Activated CD8-positive, alpha-beta memory T cell treated with anti-CD3 and anti-CD28 coated beads for 36 hours (primary cell): ENCODE results near the gene SCTR. TPM values are rescaled to one million over a fixed set of nuclear protein-coding genes. Genes with fewer than 3 reads are reported as not detected.

Experiments
- CTCF ChIA-PET: fragments of 350-600 bp; sonication (Branson Sonifier 250); formaldehyde crosslinking; loops from one replicate; lab custom pipeline; 2021; ENCODE audit warnings: antibody characterized with exemption; lab: Charles Lee
- POLR2A ChIA-PET: fragments of 350-600 bp; sonication (Branson Sonifier 250); formaldehyde crosslinking; loops from one replicate; lab custom pipeline; 2021; ENCODE audit warnings: antibody characterized with exemption; lab: Charles Lee
- total RNA-seq, 2 experiments: library from RNA; stranded (reverse); gene quantifications; one replicate each; pipeline ENCODE4 v1.2.3, GENCODE V29; 2021

SCTR gene
- total RNA-seq, 2 experiments from 2014 or later: not detected

GRCh38 chr2:119527999-119528398, 3.7 kb upstream of the SCTR start:
- ChIA-PET CTCF (no interaction called here), POLR2A (no interaction called here)

GRCh38 chr2:119525614-119526013, 1.3 kb upstream of the SCTR start:
- POLR2A ChIA-PET: no interaction called here
- CTCF ChIA-PET: no interaction called here

DNA sequence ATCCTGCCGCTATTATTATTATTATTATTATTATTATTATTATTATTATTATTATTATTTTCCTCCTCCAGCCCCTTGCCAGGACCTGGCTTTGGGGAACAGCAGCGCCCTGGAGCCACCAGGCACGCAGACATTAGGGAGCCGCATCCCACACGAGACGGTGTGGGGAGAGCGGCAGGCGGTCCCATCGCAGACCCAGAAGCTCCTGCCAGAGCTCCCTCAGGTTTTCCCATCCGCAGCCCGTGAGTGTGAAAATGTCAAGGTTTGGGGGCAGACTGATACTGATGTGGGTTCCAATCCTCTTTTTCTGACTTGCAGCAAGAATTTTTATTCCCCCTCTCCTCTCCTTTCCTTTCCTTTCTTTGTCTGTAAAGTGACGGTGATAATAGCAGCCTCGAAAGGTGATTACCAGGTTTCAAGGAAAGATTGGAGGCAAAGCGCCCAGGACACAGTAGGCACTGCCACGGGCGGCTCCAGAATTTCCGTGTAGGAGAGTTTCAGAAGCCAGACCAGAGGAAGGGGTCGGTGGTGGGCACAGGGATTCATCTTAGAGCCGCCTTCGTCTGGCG, 816 bp downstream of the SCTR start:
- ChIA-PET POLR2A (no interaction called here), CTCF (no interaction called here)

- ChIA-PET POLR2A (no interaction called here), CTCF (no interaction called here)
Observed at GRCh38 chr2:119522671-119523070, 1.6 kb downstream of the SCTR start.

DNA sequence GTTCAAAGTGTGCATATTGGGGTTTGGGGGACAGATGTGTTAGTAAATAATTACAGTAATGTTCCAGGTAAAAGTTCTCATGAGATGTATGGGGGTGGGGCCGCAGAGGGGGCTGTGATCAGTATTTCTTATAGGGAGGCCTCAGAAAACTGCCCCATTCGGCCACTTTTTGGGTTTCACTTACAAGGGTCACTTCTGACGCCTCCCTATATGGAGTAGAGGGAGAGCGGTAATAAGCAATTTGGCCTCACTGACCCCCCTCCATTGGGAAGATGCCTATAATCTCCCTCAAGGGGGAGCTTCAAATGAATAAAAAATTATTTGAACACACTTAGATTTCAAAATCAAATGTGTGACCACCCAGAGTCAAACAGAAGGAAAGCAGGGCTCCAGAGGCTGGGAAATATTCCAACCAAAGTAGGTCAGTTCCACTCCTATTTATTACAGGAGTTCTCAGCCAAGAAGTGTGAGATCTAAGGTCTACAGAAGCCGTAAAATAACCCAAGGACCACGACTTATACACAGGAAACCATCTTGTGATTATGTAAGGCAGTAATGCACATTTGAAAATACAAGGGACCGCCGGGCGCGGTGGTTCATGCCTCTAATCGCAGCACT, 2.7 kb downstream of the SCTR start:
- ChIA-PET CTCF (no interaction called here), POLR2A (no interaction called here)

GRCh38 chr2:119520696-119521432, 3.4 kb downstream of the SCTR start:
- CTCF ChIA-PET: no interaction called here

DNA sequence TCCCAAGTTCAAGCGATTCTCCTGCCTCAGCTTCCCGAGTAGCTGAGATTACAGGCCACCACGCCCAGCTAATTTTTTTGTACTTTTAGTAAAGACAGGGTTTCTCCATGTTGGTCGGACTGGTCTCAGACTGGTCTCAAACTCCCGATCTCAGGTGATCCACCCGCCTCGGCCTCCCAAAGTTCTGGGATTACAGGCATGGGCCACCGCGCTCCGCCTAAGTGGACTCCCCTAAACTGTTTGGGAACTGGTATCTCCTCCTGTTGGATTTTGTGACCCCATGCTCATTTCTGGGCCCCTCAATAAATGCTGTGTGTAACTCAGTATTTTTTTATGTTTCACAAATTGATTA, 5.2 kb downstream of the SCTR start:
- CTCF ChIA-PET: no interaction called here
- POLR2A ChIA-PET: no interaction called here

More at GRCh38 chr2:119520696-119521432, 3.4 kb downstream of the SCTR start:
- POLR2A ChIA-PET: no interaction called here

- POLR2A ChIA-PET: no interaction called here
- CTCF ChIA-PET: no interaction called here
Observed at GRCh38 chr2:119518401-119519056, 5.8 kb downstream of the SCTR start.

- POLR2A ChIA-PET: no interaction called here
- CTCF ChIA-PET: no interaction called here
Observed at GRCh38 chr2:119517433-119517832, 6.8 kb downstream of the SCTR start.

GRCh38 chr2:119516121-119516520, 8.2 kb downstream of the SCTR start:
- ChIA-PET CTCF (no interaction called here), POLR2A (no interaction called here)

DNA sequence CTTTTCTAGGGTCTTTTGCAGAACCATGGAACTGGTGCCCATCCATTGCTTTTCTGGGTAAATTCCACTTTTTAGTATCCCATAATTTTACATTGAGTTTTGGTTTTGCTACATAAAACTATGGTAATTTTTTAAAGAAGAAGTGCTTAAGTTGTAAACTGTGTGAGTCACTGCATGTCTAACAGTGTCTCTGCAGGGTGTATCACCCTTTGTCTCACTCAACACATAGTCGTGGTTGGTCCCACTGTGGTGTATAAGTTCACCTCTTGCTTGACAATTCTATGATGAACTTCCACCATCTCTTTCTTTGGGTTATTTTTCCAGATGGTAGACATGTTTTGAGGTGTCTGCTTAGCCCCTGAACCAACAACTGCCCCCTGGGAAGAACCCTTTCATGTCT, 10.5 kb downstream of the SCTR start:
- ChIA-PET CTCF (no interaction called here), POLR2A (no interaction called here)

GRCh38 chr2:119512946-119513345, 11.3 kb downstream of the SCTR start:
- POLR2A ChIA-PET: no interaction called here
- CTCF ChIA-PET: no interaction called here

DNA sequence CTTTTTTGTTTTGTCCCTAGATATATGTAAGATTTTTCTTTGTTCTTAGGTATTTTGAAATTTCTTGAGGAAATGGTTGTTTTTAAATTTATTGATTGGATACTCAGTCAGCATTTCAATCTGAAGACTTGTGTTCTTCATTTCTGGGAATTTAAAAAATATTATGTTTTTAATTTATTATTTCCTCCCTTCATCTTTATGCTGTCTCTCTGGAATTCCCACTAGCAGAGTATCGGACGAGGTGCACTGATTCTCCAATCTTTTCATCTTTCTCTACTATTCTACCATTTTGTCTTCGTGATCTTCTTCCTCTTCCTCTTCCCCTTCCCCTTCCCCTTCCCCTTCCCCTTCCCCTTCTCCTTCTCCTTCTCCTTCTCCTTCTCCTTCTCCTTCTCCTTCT, 12.3 kb downstream of the SCTR start:
- ChIA-PET CTCF (no interaction called here), POLR2A (no interaction called here)

DNA sequence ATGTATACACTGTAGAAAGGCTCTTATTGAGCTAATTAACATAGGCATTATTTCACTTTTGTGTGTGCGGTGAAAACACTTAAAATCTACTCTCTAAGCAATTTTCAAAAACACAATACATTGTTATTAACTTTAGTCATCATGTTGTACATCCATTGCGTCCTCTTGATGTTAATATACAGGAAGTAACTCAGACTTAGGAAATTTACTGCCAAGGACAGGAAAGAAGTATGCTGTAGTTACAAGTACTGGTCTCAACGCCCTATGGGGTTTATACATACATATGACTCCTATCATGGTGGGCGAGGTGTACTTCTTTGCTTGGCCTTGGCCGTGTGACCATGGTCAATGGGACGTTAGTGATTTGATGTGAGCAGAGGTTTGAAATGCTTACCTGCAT, 15.5 kb downstream of the SCTR start:
- POLR2A ChIA-PET: no interaction called here
- CTCF ChIA-PET: no interaction called here

DNA sequence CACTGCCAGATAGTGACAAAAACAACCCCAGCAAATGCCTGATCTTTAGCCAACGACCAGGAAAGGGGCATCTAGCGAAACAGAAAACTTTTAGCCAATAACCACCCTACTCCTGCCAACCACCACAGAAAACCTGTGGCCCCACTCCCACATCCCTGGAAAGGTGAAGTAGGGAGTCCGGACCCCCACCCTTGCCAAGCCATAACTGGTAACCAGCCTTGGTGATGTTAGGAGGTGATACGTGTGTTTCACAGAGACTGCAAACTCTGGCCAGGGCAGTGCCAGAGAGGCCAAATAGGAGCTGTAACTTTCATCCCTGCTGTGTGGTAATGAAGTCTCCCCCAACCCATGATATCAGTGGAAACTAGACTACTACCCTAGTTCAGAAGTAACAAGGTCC, 27.6 kb downstream of the SCTR start:
- CTCF ChIA-PET: no interaction called here
- POLR2A ChIA-PET: no interaction called here

DNA sequence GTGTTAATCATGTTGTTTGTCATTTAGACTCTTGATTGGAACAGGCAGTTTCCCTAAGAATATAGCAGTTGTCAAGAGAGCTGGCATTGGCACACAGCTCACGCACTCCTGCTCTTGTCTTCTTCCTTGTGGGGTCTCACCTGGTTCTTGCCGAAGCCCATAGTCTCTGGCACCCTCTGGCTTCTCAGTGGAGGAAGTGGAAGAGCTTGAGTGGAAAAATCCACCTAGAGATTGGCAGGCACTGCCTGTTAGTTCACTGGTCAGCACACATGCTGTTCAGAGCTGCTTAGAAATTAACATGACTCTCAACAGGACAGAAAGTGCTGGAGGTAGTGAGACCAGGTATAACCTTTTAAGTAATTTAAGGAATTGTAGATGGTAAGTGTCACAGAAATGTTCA, 28.3 kb downstream of the SCTR start:
- ChIA-PET POLR2A (no interaction called here), CTCF (no interaction called here)

- CTCF ChIA-PET: interaction anchor here (0.7 kb wide), 1 partner anchor 124 kb away, joined by 4 read pairs; no protein-coding TSS in a partner anchor
- POLR2A ChIA-PET: no interaction called here
Observed at GRCh38 chr2:119494163-119494790, 30.0 kb downstream of the SCTR start.

DNA sequence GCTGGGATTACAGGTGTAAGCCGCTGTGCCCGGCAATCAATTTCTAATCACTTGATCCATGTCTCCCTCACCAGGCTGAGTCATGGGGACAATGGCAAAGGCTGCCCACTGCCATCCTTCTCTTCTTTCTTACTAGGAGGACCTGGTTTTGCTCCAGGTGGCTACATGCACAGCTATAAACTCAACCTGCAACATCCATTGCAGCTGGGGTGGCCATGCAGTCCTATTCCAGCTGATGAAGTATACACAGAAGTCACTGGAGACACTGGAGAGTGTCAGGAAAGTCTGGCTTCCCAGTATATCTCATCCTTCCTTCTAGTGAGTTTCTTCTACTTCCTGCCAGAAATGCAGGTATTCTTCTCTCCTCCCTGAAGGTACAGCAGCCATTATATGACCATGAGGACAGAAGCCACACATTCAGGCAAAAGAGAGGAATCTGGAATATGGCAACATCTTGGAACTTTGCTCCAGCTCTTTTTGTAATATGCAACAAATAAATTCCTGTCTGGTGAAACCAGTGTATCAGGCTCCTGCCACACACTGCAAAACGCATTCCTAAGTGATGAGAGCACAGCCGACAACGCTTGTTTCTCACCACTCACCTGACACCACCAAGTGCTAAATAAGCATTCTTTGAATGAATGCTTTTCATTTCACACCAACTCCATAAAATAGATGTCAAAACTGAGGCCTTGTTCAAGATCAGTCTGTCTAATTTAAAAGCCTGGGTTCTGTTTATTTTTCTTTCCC, 32.3 kb downstream of the SCTR start:
- CTCF ChIA-PET: no interaction called here
- POLR2A ChIA-PET: no interaction called here

DNA sequence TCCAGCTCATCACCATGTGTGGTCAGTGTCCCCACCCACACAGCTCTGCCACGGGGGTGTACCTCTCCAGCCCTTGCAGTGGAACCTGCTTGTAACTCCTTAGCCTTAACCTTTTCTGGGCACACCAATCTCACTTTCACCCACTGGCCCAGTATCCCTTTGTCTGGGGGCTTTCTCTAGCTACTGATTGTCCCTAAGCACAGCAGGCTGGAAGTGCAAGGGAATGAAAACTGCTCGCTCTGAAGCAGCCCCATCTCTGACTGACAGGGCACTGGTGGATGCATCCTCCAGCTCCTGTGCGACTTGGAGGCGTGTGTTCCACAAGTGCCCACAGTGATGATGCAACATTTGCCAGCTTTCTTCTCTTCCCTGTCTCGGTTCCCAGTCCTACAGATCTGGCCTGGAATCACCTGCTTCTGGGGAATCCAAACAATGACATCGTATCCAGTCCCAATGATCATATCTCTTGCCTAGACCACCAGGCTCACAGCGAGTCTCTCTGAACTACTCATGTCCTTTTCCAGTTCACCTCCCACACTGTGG, 33.6 kb downstream of the SCTR start:
- ChIA-PET CTCF (no interaction called here), POLR2A (no interaction called here)
